RPMI7951 (cell line): ENCODE measurements around the gene ADAM17. TPM values are rescaled to one million over a fixed set of nuclear protein-coding genes. Genes with fewer than 3 reads are reported as not detected.
"Not testable (repeated sequence)": the region's sequence is repeated elsewhere in the genome, so short reads cannot be mapped to it uniquely, and the experiment has no call there.

Source experiments
- DNase-seq: peaks from one replicate; pipeline ENCODE4 v3.0.0-alpha.2; 2012; ENCODE audit warnings: low read depth
- total RNA-seq: library from RNA; depleted of rRNA; stranded (reverse); fragments of >200 nt; shearing (Covaris generic); gene quantifications from 2 replicates; pipeline ENCODE4 v1.2.3, GENCODE V29; 2014; rRNA removed

Gene ADAM17
- total RNA-seq: 33.7 and 35.9 TPM in 2 replicates

GRCh38 chr2:9555297-9556120 is at the start of gene ADAM17:
Gene ADAM17, minus strand, starts transcription at chr2:9555830. Its CDS starts 225 bp downstream, at chr2:9555605.
- DNase-seq: peak; percentile 99

GRCh38 chr2:9602412-9602811 is 46.8 kb upstream of the ADAM17 start:
- no peak for DNase-seq

- DNase-seq: no peak
Observed at GRCh38 chr2:9601397-9601796, 45.8 kb upstream of the ADAM17 start.

GRCh38 chr2:9599430-9599829 is 43.8 kb upstream of the ADAM17 start:
- DNase-seq: no peak

- DNase-seq: no peak
Observed at GRCh38 chr2:9596621-9597311, 41.1 kb upstream of the ADAM17 start.

- DNase-seq: no peak
Observed at GRCh38 chr2:9595746-9596145, 40.1 kb upstream of the ADAM17 start.

GRCh38 chr2:9595256-9595655 is 39.6 kb upstream of the ADAM17 start:
- peak; percentile 79 for DNase-seq

- DNase-seq: peak; percentile 85
Observed at GRCh38 chr2:9594366-9595054, 38.9 kb upstream of the ADAM17 start.

- DNase-seq: no peak
Observed at GRCh38 chr2:9593925-9594324, 38.3 kb upstream of the ADAM17 start.

- DNase-seq: no peak
Observed at GRCh38 chr2:9592699-9593098, 37.1 kb upstream of the ADAM17 start.

- DNase-seq: no peak
Observed at GRCh38 chr2:9590641-9591040, 35.0 kb upstream of the ADAM17 start.

GRCh38 chr2:9586465-9586864 is 30.8 kb upstream of the ADAM17 start:
- DNase-seq: no peak

GRCh38 chr2:9585486-9585885 is 29.9 kb upstream of the ADAM17 start:
- DNase-seq: no peak

- not testable (repeated sequence) for DNase-seq
Observed at GRCh38 chr2:9584902-9585301, 29.3 kb upstream of the ADAM17 start.

GRCh38 chr2:9582624-9583023 is 27.0 kb upstream of the ADAM17 start:
- DNase-seq: no peak

- DNase-seq: no peak
Observed at GRCh38 chr2:9578467-9579235, 23.0 kb upstream of the ADAM17 start.

GRCh38 chr2:9574331-9574730 is 18.7 kb upstream of the ADAM17 start:
- DNase-seq: no peak

- no peak for DNase-seq
Observed at GRCh38 chr2:9573840-9574239, 18.2 kb upstream of the ADAM17 start.

GRCh38 chr2:9573013-9573720 is 17.5 kb upstream of the ADAM17 start:
- DNase-seq: peak; percentile 60

GRCh38 chr2:9570182-9571060 is 14.8 kb upstream of the ADAM17 start:
- DNase-seq: peak; percentile 31
